K562 (cell line): ENCODE measurements around the gene BCAR1. TPM values are rescaled to one million over a fixed set of nuclear protein-coding genes. Genes with fewer than 3 reads are reported as not detected.

Experiments used
- ATAC-seq: fragments of 200-7000 bp; cut with Tn5 transposase; 3 replicates; pipeline ENCODE4 v1.9.1; 2020; ENCODE audit warnings: moderate library complexity
- BruUV-seq: library from RNA; stranded (reverse); fragments of 400-500 nt; replicated peaks from 2 replicates; lab custom pipeline; 2021; lab: Mats Ljungman, UMichigan
- CTCF ChIA-PET: fragments of 300-600 bp; formaldehyde crosslinking; extraction: SDS; loops from one replicate; lab custom pipeline; 2021; ENCODE audit warnings: low intra/inter-chr PET ratio; lab: Yijun Ruan, JAX
- POLR2A ChIA-PET: fragments of 300-600, 350-650 bp; sonication (Branson Sonifier 250); formaldehyde crosslinking; extraction: SDS; loops from one replicate; lab custom pipeline; 2021; ENCODE audit warnings: antibody characterized with exemption, inconsistent platforms; lab: Yijun Ruan, JAX
- DNase-seq, 4 experiments: peaks; one replicate each; pipeline versions ENCODE4 v3.0.0 to v3.0.0-alpha.2; 2011 to 2018; ENCODE audit warnings: low spot score in 3 of 4, mixed read lengths in 3 of 4; ENCODE audit errors: extremely low read depth in 1 of 4
- FAIRE-seq: peaks from 2 replicates; lab custom pipeline; 2011; peaks lifted over from hg19 to GRCh38; lab: Jason Lieb, UNC
- H2AFZ ChIP-seq: 2 replicates; pipeline ENCODE4 v1.6.0; 2011; ENCODE audit warnings: low read depth, low read length, control low read depth, inconsistent platforms
- H3K27ac ChIP-seq: fragments of 200-600 bp; 3 replicates; pipeline ENCODE4 v1.8.0; 2011; ENCODE audit warnings: low read depth, mild to moderate bottlenecking, control low read depth, inconsistent platforms, low read length, moderate library complexity, mixed read lengths; ENCODE audit errors: extremely low read depth
- H3K27me3 ChIP-seq, 2 experiments: fragments of 300-600 bp in 1 of 2; 2 replicates in 1 of 2; 3 replicates in 1 of 2; pipeline versions ENCODE4 v1.6.0 to v1.8.0; 2011; ENCODE audit warnings: inconsistent platforms in 2 of 2, low read length in 2 of 2, mild to moderate bottlenecking in 1 of 2, mixed read lengths in 1 of 2, moderate library complexity in 1 of 2; ENCODE audit not compliant: control insufficient read depth in 2 of 2, insufficient read depth in 2 of 2
- H3K36me3 ChIP-seq: fragments of 300-600 bp; 3 replicates; pipeline ENCODE4 v1.8.0; 2011; ENCODE audit warnings: mild to moderate bottlenecking, low read length, inconsistent platforms; ENCODE audit not compliant: control insufficient read depth, insufficient read depth
- H3K4me1 ChIP-seq, 2 experiments: fragments of 200-600 bp in 1 of 2; replicated peaks in 1 of 2; 2 replicates in 1 of 2; 3 replicates in 1 of 2; pipeline versions ENCODE4 v1.5.1 to v1.8.0; 2011; ENCODE audit warnings: inconsistent platforms in 2 of 2, low read length in 2 of 2, mild to moderate bottlenecking in 1 of 2, mixed read lengths in 1 of 2, moderate library complexity in 1 of 2; ENCODE audit not compliant: control insufficient read depth in 2 of 2, insufficient read depth in 2 of 2
- H3K4me2 ChIP-seq: 2 replicates; pipeline ENCODE4 v1.6.1; 2011; ENCODE audit warnings: low read length, control low read depth, inconsistent platforms, mixed read lengths; ENCODE audit not compliant: insufficient read depth
- H3K4me3 ChIP-seq: fragments of 200-600 bp; sonication (generic), shearing (Covaris generic); 2 replicates; pipeline ENCODE4 v1.5.1; 2016; ENCODE audit warnings: control low read depth, inconsistent platforms
- H3K79me2 ChIP-seq: fragments of 200-600 bp; 3 replicates; pipeline ENCODE4 v1.8.0; 2011; ENCODE audit warnings: low read length, inconsistent platforms; ENCODE audit not compliant: control insufficient read depth, insufficient read depth
- H3K9ac ChIP-seq, 2 experiments: 2 replicates each; pipeline versions ENCODE4 v1.6.0 to v1.6.1; 2011; ENCODE audit warnings: low read depth in 2 of 2, low read length in 2 of 2, control low read depth in 1 of 2, inconsistent platforms in 1 of 2, mild to moderate bottlenecking in 1 of 2, mixed read lengths in 1 of 2; ENCODE audit not compliant: insufficient read depth in 1 of 2
- H3K9me1 ChIP-seq: one replicate; pipeline ENCODE4 v1.6.0; 2011; ENCODE audit warnings: inconsistent platforms, mild to moderate bottlenecking, low read length, moderate library complexity; ENCODE audit not compliant: control insufficient read depth, insufficient read depth
- H3K9me3 ChIP-seq: replicated peaks from 2 replicates; pipeline ENCODE4 v1.5.1; 2011; ENCODE audit warnings: low read depth, low read length, inconsistent platforms; ENCODE audit not compliant: control insufficient read depth, insufficient read depth
- H4K20me1 ChIP-seq: replicated peaks from 2 replicates; pipeline ENCODE4 v1.6.1; 2011; ENCODE audit warnings: low read length, inconsistent platforms, mixed read lengths; ENCODE audit not compliant: control insufficient read depth, insufficient read depth
- BRCA1 ChIP-seq, 2 experiments: fragments of 450-650 bp in 1 of 2; sonication (generic) in 1 of 2; formaldehyde crosslinking in 1 of 2; IDR thresholded peaks; 2 replicates each; pipeline versions ENCODE4 v1.5.0 to v1.6.1; 2017 to 2020; ENCODE audit warnings: mild to moderate bottlenecking in 1 of 2, missing genetic modification reagents in 1 of 2
- DEAF1 ChIP-seq: fragments of 450-650 bp; formaldehyde crosslinking; IDR thresholded peaks from 2 replicates; pipeline ENCODE4 v1.4.0; 2020; ENCODE audit warnings: mild to moderate bottlenecking, moderate library complexity
- E2F1 ChIP-seq: sonication (generic); formaldehyde crosslinking; IDR thresholded peaks from 2 replicates; pipeline ENCODE4 v1.8.1; 2023; ENCODE audit warnings: mild to moderate bottlenecking, missing genetic modification reagents, moderate library complexity
- E2F6 ChIP-seq, 2 experiments: IDR thresholded peaks; 2 replicates each; pipeline ENCODE4 v1.6.1; 2011; ENCODE audit warnings: borderline replicate concordance in 1 of 2, control low read depth in 1 of 2, low read depth in 1 of 2, low read length in 1 of 2, mild to moderate bottlenecking in 1 of 2, mixed read lengths in 1 of 2, moderate library complexity in 1 of 2; ENCODE audit not compliant: insufficient read depth in 1 of 2, insufficient read length in 1 of 2, poor library complexity in 1 of 2, severe bottlenecking in 1 of 2; ENCODE audit errors: extremely low read depth in 1 of 2
- HDAC3 ChIP-seq: fragments of 450-650 bp; IDR thresholded peaks from 2 replicates; pipeline ENCODE4 v1.6.1; 2018; ENCODE audit warnings: borderline replicate concordance, mild to moderate bottlenecking, moderate library complexity; ENCODE audit not compliant: partially characterized antibody
- KAT2B ChIP-seq: IDR thresholded peaks from one replicate; pipeline ENCODE4 v1.6.1; 2012; ENCODE audit warnings: low read depth, mild to moderate bottlenecking, control low read depth, inconsistent platforms, low read length, moderate library complexity
- MLX ChIP-seq, 2 experiments: fragments of 450-650 bp in 1 of 2; sonication (generic) in 1 of 2; formaldehyde crosslinking; conservative IDR thresholded peaks; 2 replicates each; pipeline versions ENCODE4 v1.4.0 to v1.8.1; 2020 to 2022; ENCODE audit warnings: mild to moderate bottlenecking in 1 of 2, missing genetic modification reagents in 1 of 2
- POU5F1 ChIP-seq: fragments of 150-350 bp; IDR thresholded peaks from 2 replicates; pipeline ENCODE4 v1.6.1; 2014; ENCODE audit warnings: borderline replicate concordance, low read length, low read depth, mild to moderate bottlenecking; ENCODE audit not compliant: partially characterized antibody
- SRSF7 ChIP-seq: fragments of 200-400 bp; formaldehyde crosslinking; optimal IDR thresholded peaks from 2 replicates; pipeline ENCODE3; 2017; ENCODE audit warnings: mild to moderate bottlenecking, low read depth, low read length
- TGIF2 ChIP-seq: sonication (generic); formaldehyde crosslinking; IDR thresholded peaks from 2 replicates; pipeline ENCODE4 v1.8.1; 2022; ENCODE audit warnings: mild to moderate bottlenecking, missing genetic modification reagents, moderate library complexity
- ZBTB17 ChIP-seq: fragments of 450-650 bp; formaldehyde crosslinking; IDR thresholded peaks from 2 replicates; pipeline ENCODE4 v1.4.0; 2020; ENCODE audit warnings: mild to moderate bottlenecking
- ZNF197 ChIP-seq: fragments of 200-800 bp; sonication (Bioruptor generic); IDR thresholded peaks from 2 replicates; pipeline ENCODE4 v1.6.1; 2016; ENCODE audit warnings: low read depth, missing genetic modification characterization, missing compliant biosample characterization
- ZNF253 ChIP-seq: fragments of 250-450 bp; sonication (Bioruptor Pico); conservative IDR thresholded peaks from 2 replicates; pipeline ENCODE4 v1.6.1; 2021; ENCODE audit warnings: mild to moderate bottlenecking
- ZNF282 ChIP-seq: sonication (generic); formaldehyde crosslinking; IDR thresholded peaks from 2 replicates; pipeline ENCODE4 v1.8.1; 2023; ENCODE audit warnings: missing genetic modification reagents
- ZNF3 ChIP-seq: fragments of 250-450 bp; sonication (Bioruptor Pico); IDR thresholded peaks from 2 replicates; pipeline ENCODE4 v1.5.0; 2021; ENCODE audit warnings: mild to moderate bottlenecking, moderate library complexity
- WGBS: fragments of 100-300 bp; shearing (Covaris generic); methylation state at CpG from one replicate; pipeline ENCODE4 v1.1.6; 2016; ENCODE audit warnings: low coverage, mixed read lengths; ENCODE audit not compliant: insufficient coverage; ENCODE audit errors: missing lambda C conversion rate; 5-methylcytosine and 5-hydroxymethylcytosine counted together
- in situ Hi-C: fragments of 300-500 bp; cut with MboI; formaldehyde crosslinking; loops from 4 replicates; pipeline ENCODE4 v1.15.0; 2018; ENCODE audit warnings: inconsistent platforms, mixed read lengths
- intact Hi-C: fragments of 100-400 bp; cut with micrococcal nuclease; formaldehyde crosslinking; loops from 2 replicates; pipeline ENCODE4 v1.14.2; 2022
- polyA plus RNA-seq, 8 experiments: library from polyadenylated mRNA; depleted of rRNA in 4 of 8; stranded (reverse) in 5 of 8; unstranded in 3 of 8; fragments of >200 nt; fragmentation: Nextera tagmentation in 2 of 8; fragmentation: Illumina TruSeq in 1 of 8; extraction: Ambion mirVana in 2 of 8; extraction: Trizol in 1 of 8; gene quantifications; 2 replicates each; pipeline versions ENCODE4 v1.2.1 to v1.2.3, GENCODE V29; 2011 to 2014; ENCODE audit warnings: inconsistent platforms in 1 of 8, missing spikeins in 1 of 8
- total RNA-seq, 7 experiments: library from RNA; depleted of rRNA in 6 of 7; stranded (reverse); fragments of >200 nt in 6 of 7; fragmentation: Illumina TruSeq in 2 of 7; extraction: Trizol in 2 of 7; gene quantifications; 2 replicates each; pipeline versions ENCODE4 v1.2.1 to v1.2.3, GENCODE V29; 2011 to 2021; ENCODE audit warnings: low replicate concordance in 1 of 7

BCAR1 gene
- total and polyA plus RNA-seq, 9 of the 15 experiments (the other 6 are each of a cell fraction or from before 2014, with no cell fraction given) = 0.10 to 26.3 (median 3.6) TPM

- TF ChIP-seq E2F6 (IDR thresholded peaks at IDR 0.05; ENCODE audit: borderline replicate concordance in 1 of 2, extremely low read depth in 1 of 2, insufficient read depth in 1 of 2, insufficient read length in 1 of 2, low read depth in 1 of 2, low read length in 1 of 2, poor library complexity in 1 of 2, severe bottlenecking in 1 of 2) = no peak
- TF ChIP-seq ZBTB17 = no peak
- TF ChIP-seq POU5F1 = no peak
- TF ChIP-seq DEAF1 (CRISPR knock-in tag) = no peak
- no peak for TF ChIP-seq ZNF197
Observed at GRCh38 chr16:75189638-75190245, 61.7 kb downstream of the BCAR1 start (continued).

- no peak overlapping the region for H2AFZ ChIP-seq
- ChIA-PET POLR2A (no interaction called here), CTCF (no interaction called here)
- H3K79me2 ChIP-seq = no peaks in the 10 kb centered on the region
- H3K27me3 ChIP-seq = peaks cover 32 to 42% of the 10 kb centered on the region in 2 experiments; a peak in 4 of 5 replicates
- BruUV-seq = no TSS peak
- no peaks in the 10 kb centered on the region for H3K9me1 ChIP-seq
- no peak for ATAC-seq
- no peak for DNase-seq
- intact Hi-C loops (no loop called here), in situ Hi-C loops (no loop called here)
- no peaks in the 10 kb centered on the region for H3K36me3 ChIP-seq
- 10% methylated on average over 12 of the region's 14 CpGs for WGBS
- H3K4me2 ChIP-seq = no peak overlapping the region
- no peaks in the 10 kb centered on the region for H3K9me3 ChIP-seq
- no peak overlapping the region for H3K27ac ChIP-seq
- H3K9ac ChIP-seq = no peak overlapping the region
- H3K4me3 ChIP-seq = no peak overlapping the region
- no peaks in the 10 kb centered on the region for H4K20me1 ChIP-seq
- FAIRE-seq = no peak
- no peaks in the 10 kb centered on the region; a peak in 1 of 5 replicates for H3K4me1 ChIP-seq
- no peak for TF ChIP-seq HDAC3
- no peak for TF ChIP-seq ZNF282 (CRISPR knock-in tag)
- TF ChIP-seq KAT2B = no peak
- no peak for TF ChIP-seq BRCA1 (IDR thresholded peaks at IDR 0.05)
- TF ChIP-seq BRCA1 (CRISPR knock-in tag; IDR thresholded peaks at IDR 0.05) = no peak
- TF ChIP-seq MLX (CRISPR knock-in tag; conservative IDR thresholded peaks at IDR 0.05) = no peak
- TF ChIP-seq ZNF253 (CRISPR knock-in tag) = no peak
- no peak for TF ChIP-seq SRSF7
- no peak for TF ChIP-seq E2F1 (CRISPR knock-in tag)
- no peak for TF ChIP-seq ZNF3 (CRISPR knock-in tag)
- TF ChIP-seq TGIF2 (CRISPR knock-in tag) = no peak
Observed at GRCh38 chr16:75188832-75189477, 62.5 kb downstream of the BCAR1 start.
